HG02642 (cell line): ENCODE measurements around the gene NEGR1.
A peak's percentile ranks its signal among the peaks of the same experiment; 100 is the strongest.
"Not testable (repeated sequence)": the region's sequence is repeated elsewhere in the genome, so short reads cannot be mapped to it uniquely, and the experiment has no call there.

Experiments used
- ATAC-seq: cut with Tn5 transposase; IDR thresholded peaks from one replicate; pipeline ENCODE4 v1.9.1; 2021; ENCODE audit warnings: mild to moderate bottlenecking; ENCODE audit not compliant: unreplicated experiment, poor library complexity

Gene NEGR1

GRCh38 chr1:71967670-71968069, 314.7 kb downstream of the NEGR1 start:
- ATAC-seq, result peak; percentile 58

- no peak for ATAC-seq
These were observed 318.2 kb downstream of the NEGR1 start for GRCh38 chr1:71964188-71964587.

GRCh38 chr1:71956613-71957285, 325.6 kb downstream of the NEGR1 start:
- no peak for ATAC-seq

GRCh38 chr1:71950579-71950978, 331.8 kb downstream of the NEGR1 start:
- ATAC-seq, result no peak

- ATAC-seq, result no peak
These were observed 332.7 kb downstream of the NEGR1 start for GRCh38 chr1:71949681-71950080.

- ATAC-seq, result no peak
These were observed 333.8 kb downstream of the NEGR1 start for GRCh38 chr1:71948561-71948960.

GRCh38 chr1:71944006-71944405, 338.3 kb downstream of the NEGR1 start:
- no peak for ATAC-seq

- no peak for ATAC-seq
These were observed 342.1 kb downstream of the NEGR1 start for GRCh38 chr1:71940261-71940660.

- ATAC-seq, result no peak
These were observed 351.8 kb downstream of the NEGR1 start for GRCh38 chr1:71930511-71930910.

GRCh38 chr1:71921935-71922559, 360.3 kb downstream of the NEGR1 start:
- ATAC-seq, result no peak

- no peak for ATAC-seq
These were observed 361.1 kb downstream of the NEGR1 start for GRCh38 chr1:71921204-71921603.

GRCh38 chr1:71920556-71920955, 361.8 kb downstream of the NEGR1 start:
- ATAC-seq, result no peak

GRCh38 chr1:71919811-71920509, 362.4 kb downstream of the NEGR1 start:
- ATAC-seq, result no peak

GRCh38 chr1:71918630-71919029, 363.7 kb downstream of the NEGR1 start:
- no peak for ATAC-seq

GRCh38 chr1:71916894-71917293, 365.4 kb downstream of the NEGR1 start:
- no peak for ATAC-seq

- ATAC-seq, result no peak
These were observed 367.7 kb downstream of the NEGR1 start for GRCh38 chr1:71914626-71915025.

- no peak for ATAC-seq
These were observed 373.4 kb downstream of the NEGR1 start for GRCh38 chr1:71908871-71909390.

GRCh38 chr1:71908303-71908702, 374.0 kb downstream of the NEGR1 start:
- no peak for ATAC-seq

GRCh38 chr1:71899881-71900280, 382.5 kb downstream of the NEGR1 start:
- ATAC-seq, result no peak

GRCh38 chr1:71888166-71888565, 394.2 kb downstream of the NEGR1 start:
- ATAC-seq, result not testable (repeated sequence)

GRCh38 chr1:71885171-71885570, 397.2 kb downstream of the NEGR1 start:
- no peak for ATAC-seq
